Measurements from ENCODE around the gene IL1B. TPM values are rescaled to one million over a fixed set of nuclear protein-coding genes. Genes with fewer than 3 reads are reported as not detected.

IL1B gene
- total RNA-seq, 1 experiment from 2014 or later: 1.4 TPM

- Histone ChIP-seq H3K9me2 (ENCODE audit: insufficient read depth) (no peaks in the 10 kb centered on the region), H3K4me3 (no peak overlapping the region), H4K20me1 (ENCODE audit: insufficient read depth) (no peaks in the 10 kb centered on the region), H3F3A (ENCODE audit: insufficient read depth, low read depth) (peaks cover 7% of the 10 kb centered on the region; the same call in 1 of the 2 replicates), H2AFZ (no peak overlapping the region), H3K27me3 (ENCODE audit: insufficient read depth, low read depth) (no peaks in the 10 kb centered on the region), H3K27ac (no peak overlapping the region), H3K36me3 (ENCODE audit: low read depth) (no peaks in the 10 kb centered on the region), H3K4me1 (replicated peaks; ENCODE audit: insufficient read depth) (peaks cover 19% of the 10 kb centered on the region), H3K79me2 (ENCODE audit: low read depth) (no peaks in the 10 kb centered on the region), H3K9me3 (ENCODE audit: insufficient read depth, low read depth) (no peaks in the 10 kb centered on the region), H3K4me2 (no peak overlapping the region)
- TF ChIP-seq EZH2 (IDR thresholded peaks at IDR 0.05; ENCODE audit: low read depth): no peak
- peak; percentile 97 for TF ChIP-seq CTCF (conservative IDR thresholded peaks at IDR 0.05)
- DNase-seq: peak in 1 of 2 experiments; percentile 56
- ChIA-PET POLR2A (ENCODE audit: unreplicated experiment) (interaction anchor here (0.7 kb wide), 1 partner anchor 399 kb away, joined by 8 read pairs; no protein-coding TSS in a partner anchor), CTCF (interaction anchor here (0.5 to 2.3 kb wide), 2 partner anchors 132 to 135 kb away, joined by 3 to 6 read pairs; no protein-coding TSS in a partner anchor)
- intact Hi-C loops (cut with micrococcal nuclease; ENCODE audit: unreplicated experiment): loop anchor here (5.0 kb wide), 1 partner anchor 138 kb away; no protein-coding TSS in a partner anchor
- no TSS peak for BruUV-seq (replicated peaks)
These were observed 48.4 kb upstream of the IL1B start for GRCh38 chr2:112884869-112885505.

- Histone ChIP-seq H3F3A (ENCODE audit: insufficient read depth, low read depth) (0 out of 2 replicates have a peak, but pooled peaks cover 7% of the 10 kb centered on the region), H3K4me2 (no peak overlapping the region), H3K4me1 (replicated peaks; ENCODE audit: insufficient read depth) (peaks cover 23% of the 10 kb centered on the region), H4K20me1 (ENCODE audit: insufficient read depth) (no peaks in the 10 kb centered on the region), H2AFZ (no peak overlapping the region), H3K4me3 (no peak overlapping the region), H3K9me2 (ENCODE audit: insufficient read depth) (no peaks in the 10 kb centered on the region), H3K36me3 (ENCODE audit: low read depth) (no peaks in the 10 kb centered on the region), H3K27me3 (ENCODE audit: insufficient read depth, low read depth) (no peaks in the 10 kb centered on the region), H3K79me2 (ENCODE audit: low read depth) (no peaks in the 10 kb centered on the region), H3K27ac (no peak overlapping the region), H3K9me3 (ENCODE audit: insufficient read depth, low read depth) (no peaks in the 10 kb centered on the region)
- POLR2A ChIA-PET (ENCODE audit: unreplicated experiment): no interaction called here
- intact Hi-C loops (cut with micrococcal nuclease; ENCODE audit: unreplicated experiment): loop anchor here (5.0 kb wide), 1 partner anchor 136 kb away; no protein-coding TSS in a partner anchor
- no peak for TF ChIP-seq EZH2 (IDR thresholded peaks at IDR 0.05; ENCODE audit: low read depth)
- no peak for TF ChIP-seq CTCF (conservative IDR thresholded peaks at IDR 0.05)
- BruUV-seq (replicated peaks): no TSS peak
- DNase-seq: no peak
- CTCF ChIA-PET: no interaction called here
These were observed 47.1 kb upstream of the IL1B start for GRCh38 chr2:112883669-112884068.

- no TSS peak for BruUV-seq (replicated peaks)
- 0 out of 2 replicates have a peak, but pooled peaks cover 7% of the 10 kb centered on the region for H3F3A ChIP-seq (ENCODE audit: insufficient read depth, low read depth)
- no peak for TF ChIP-seq EZH2 (IDR thresholded peaks at IDR 0.05; ENCODE audit: low read depth)
- TF ChIP-seq CTCF (conservative IDR thresholded peaks at IDR 0.05): no peak
- H3K9me2 ChIP-seq (ENCODE audit: insufficient read depth): no peaks in the 10 kb centered on the region
- intact Hi-C loops (cut with micrococcal nuclease; ENCODE audit: unreplicated experiment): loop anchor here (5.0 kb wide), 1 partner anchor 134 kb away; no protein-coding TSS in a partner anchor
- no peaks in the 10 kb centered on the region for H3K9me3 ChIP-seq (ENCODE audit: insufficient read depth, low read depth)
- peaks cover 31% of the 10 kb centered on the region for H3K4me1 ChIP-seq (replicated peaks; ENCODE audit: insufficient read depth)
- no peaks in the 10 kb centered on the region for H4K20me1 ChIP-seq (ENCODE audit: insufficient read depth)
- CTCF ChIA-PET: no interaction called here
- H3K27ac ChIP-seq: 0 out of 2 replicates have a peak overlapping the region, but pooled peaks have one; percentile 0
- no peaks in the 10 kb centered on the region for H3K79me2 ChIP-seq (ENCODE audit: low read depth)
- H3K4me2 ChIP-seq: no peak overlapping the region
- no peaks in the 10 kb centered on the region for H3K27me3 ChIP-seq (ENCODE audit: insufficient read depth, low read depth)
- H3K36me3 ChIP-seq (ENCODE audit: low read depth): no peaks in the 10 kb centered on the region
- POLR2A ChIA-PET (ENCODE audit: unreplicated experiment): no interaction called here
- DNase-seq: peak in 1 of 2 experiments; percentile 65
- H3K4me3 ChIP-seq: no peak overlapping the region
- H2AFZ ChIP-seq: no peak overlapping the region
These were observed 44.8 kb upstream of the IL1B start for GRCh38 chr2:112881217-112881985.
